Sigmoid colon (tissue), 3 donors: Measurements from ENCODE around the gene PLPPR3.

Source experiments
- CTCF ChIP-seq, 4 experiments: fragments of 450-650 bp in 3 of 4; fragments of 200-600 bp in 1 of 4; IDR thresholded peaks; one replicate each; pipeline ENCODE4 v1.5.1; 2016 to 2019; ENCODE audit warnings: antibody characterized with exemption in 4 of 4, mild to moderate bottlenecking in 3 of 4, moderate library complexity in 2 of 4
- POLR2A ChIP-seq, 2 donors: fragments of 450-650 bp; IDR thresholded peaks; one replicate each; pipeline ENCODE4 v1.6.1; 2016; ENCODE audit warnings: antibody characterized with exemption in 2 of 2, mild to moderate bottlenecking in 2 of 2, moderate library complexity in 2 of 2

DNA sequence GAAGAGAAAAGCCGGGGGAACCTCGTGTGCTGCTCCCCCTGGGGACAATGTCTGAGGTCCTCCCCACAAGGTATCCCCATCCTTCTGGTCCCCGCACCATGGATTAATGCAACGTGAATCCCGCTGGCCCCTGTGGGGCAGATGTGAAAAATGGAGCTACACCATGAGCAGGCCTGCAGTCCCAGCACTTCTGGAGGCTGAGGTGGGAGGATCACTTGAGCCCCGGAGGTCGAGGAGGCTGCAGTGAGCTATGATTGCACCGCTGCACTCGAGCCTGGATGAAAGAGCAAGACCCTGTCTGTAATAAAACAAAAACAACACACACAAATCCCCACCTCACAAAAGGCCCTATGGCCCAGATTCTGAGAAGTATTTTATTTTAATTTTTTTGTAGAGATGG, 36.5 kb upstream of the PLPPR3 start:
- TF ChIP-seq POLR2A (IDR thresholded peaks at IDR 0.05) (no peak), CTCF (IDR thresholded peaks at IDR 0.05) (no peak)
